NT2/D1 (cell line): Measurements from ENCODE around the gene FYCO1.

Experiments used
- SUZ12 ChIP-seq: IDR thresholded peaks from 2 replicates; pipeline ENCODE4 v1.6.1; 2011; ENCODE audit not compliant: insufficient read length, insufficient read depth; ENCODE audit errors: extremely low read depth
- YY1 ChIP-seq: IDR thresholded peaks from 2 replicates; pipeline ENCODE4 v1.6.1; 2011; ENCODE audit not compliant: insufficient read length, insufficient read depth
- ZNF274 ChIP-seq: IDR thresholded peaks from 2 replicates; pipeline ENCODE4 v1.6.1; 2011; ENCODE audit warnings: mild to moderate bottlenecking, low read depth, low read length

DNA sequence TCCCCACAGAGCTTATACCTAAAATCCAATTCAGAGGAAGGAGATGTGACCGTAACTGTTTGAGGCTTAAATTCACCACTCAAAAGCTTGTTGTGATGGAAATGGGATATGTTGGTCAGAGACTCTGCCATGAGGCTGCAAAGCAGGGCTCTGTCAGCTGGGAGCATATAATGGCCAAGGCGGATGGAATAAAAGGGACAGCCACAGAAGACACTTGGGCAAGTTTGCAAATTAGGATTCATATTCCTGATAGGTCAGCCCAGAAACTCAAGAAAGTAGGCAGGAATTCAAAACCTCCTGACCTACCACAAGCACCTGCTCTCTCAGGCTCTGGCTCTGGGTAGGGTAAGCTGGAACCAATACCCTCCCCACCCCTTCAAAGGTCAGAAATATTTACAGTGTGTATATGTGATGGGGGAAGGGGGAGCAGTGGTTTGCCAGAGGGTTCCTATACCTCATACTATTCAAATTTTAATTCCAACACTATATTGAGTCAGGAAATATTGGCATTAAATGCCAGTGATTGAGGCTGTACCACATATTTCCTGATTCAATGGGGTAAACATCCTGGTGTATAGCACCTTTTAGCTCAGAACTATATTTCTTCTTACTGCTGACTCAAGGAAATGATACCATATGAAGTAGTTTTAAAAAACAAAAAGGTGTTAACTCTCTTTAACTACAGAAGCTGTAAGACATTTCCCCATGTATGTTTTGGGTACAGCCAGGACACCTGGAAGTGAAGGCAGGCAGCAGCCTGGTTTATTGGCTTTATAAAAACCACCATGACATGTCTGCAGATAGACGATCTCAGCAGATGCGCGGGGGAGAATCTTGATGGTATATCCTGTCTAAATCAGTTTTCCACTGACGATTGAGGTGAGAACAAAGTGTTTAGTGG, 19.2 kb downstream of the FYCO1 start:
- no peak for TF ChIP-seq YY1
- TF ChIP-seq SUZ12: no peak
- TF ChIP-seq ZNF274: no peak
